Measurements from ENCODE around the gene JAKMIP1. TPM values are rescaled to one million over a fixed set of nuclear protein-coding genes. Genes with fewer than 3 reads are reported as not detected.

The JAKMIP1 gene
- total RNA-seq, 1 donor from 2014 or later, result 0.54 TPM

GRCh38 chr4:6044805-6045204 is 155.5 kb downstream of the JAKMIP1 start:
- no peak overlapping the region for H3K4me3 Mint-ChIP-seq
- H3K27ac Mint-ChIP-seq (ENCODE audit: unreplicated experiment), result no peak overlapping the region
- peaks cover 23% of the 10 kb centered on the region for H3K27me3 Mint-ChIP-seq (ENCODE audit: low read depth)
- DNase-seq (ENCODE audit: low read depth, low spot score), result no peak
- H3K4me1 Mint-ChIP-seq, result no peaks in the 10 kb centered on the region
- no peaks in the 10 kb centered on the region for H3K36me3 Mint-ChIP-seq (ENCODE audit: low read depth)
- no peak for TF ChIP-seq CTCF (conservative IDR thresholded peaks at IDR 0.05)
- H3K9me3 Mint-ChIP-seq, result no peaks in the 10 kb centered on the region

GRCh38 chr4:6044276-6044675 is 156.1 kb downstream of the JAKMIP1 start:
- Mint-ChIP-seq H3K4me3 (no peak overlapping the region), H3K36me3 (ENCODE audit: low read depth) (no peaks in the 10 kb centered on the region), H3K27ac (ENCODE audit: unreplicated experiment) (no peak overlapping the region), H3K27me3 (ENCODE audit: low read depth) (peaks cover 26% of the 10 kb centered on the region), H3K9me3 (no peaks in the 10 kb centered on the region), H3K4me1 (no peaks in the 10 kb centered on the region)
- TF ChIP-seq CTCF (conservative IDR thresholded peaks at IDR 0.05), result no peak
- DNase-seq (ENCODE audit: low read depth, low spot score), result no peak

- DNase-seq (ENCODE audit: low read depth, low spot score), result no peak
- no peak overlapping the region for H3K4me3 Mint-ChIP-seq
- no peak overlapping the region for H3K27ac Mint-ChIP-seq (ENCODE audit: unreplicated experiment)
- H3K4me1 Mint-ChIP-seq, result no peaks in the 10 kb centered on the region
- no peak for TF ChIP-seq CTCF (conservative IDR thresholded peaks at IDR 0.05)
- H3K27me3 Mint-ChIP-seq (ENCODE audit: low read depth), result peaks cover 27% of the 10 kb centered on the region
- H3K9me3 Mint-ChIP-seq, result no peaks in the 10 kb centered on the region
- H3K36me3 Mint-ChIP-seq (ENCODE audit: low read depth), result no peaks in the 10 kb centered on the region
Measured at GRCh38 chr4:6043843-6044242, 156.5 kb downstream of the JAKMIP1 start.

- Mint-ChIP-seq H3K9me3 (no peaks in the 10 kb centered on the region), H3K27ac (ENCODE audit: unreplicated experiment) (no peak overlapping the region), H3K4me1 (no peaks in the 10 kb centered on the region), H3K27me3 (ENCODE audit: low read depth) (peaks cover 27% of the 10 kb centered on the region), H3K36me3 (ENCODE audit: low read depth) (no peaks in the 10 kb centered on the region), H3K4me3 (no peak overlapping the region)
- no peak for DNase-seq (ENCODE audit: low read depth, low spot score)
- TF ChIP-seq CTCF (conservative IDR thresholded peaks at IDR 0.05), result no peak
Measured at GRCh38 chr4:6043188-6043587, 157.2 kb downstream of the JAKMIP1 start.

GRCh38 chr4:6042293-6043063 is 157.9 kb downstream of the JAKMIP1 start:
- no peaks in the 10 kb centered on the region for H3K9me3 Mint-ChIP-seq
- no peak overlapping the region for H3K4me3 Mint-ChIP-seq
- DNase-seq (ENCODE audit: low read depth, low spot score), result no peak
- no peaks in the 10 kb centered on the region for H3K36me3 Mint-ChIP-seq (ENCODE audit: low read depth)
- no peak for TF ChIP-seq CTCF (conservative IDR thresholded peaks at IDR 0.05)
- H3K27ac Mint-ChIP-seq (ENCODE audit: unreplicated experiment), result no peak overlapping the region
- no peaks in the 10 kb centered on the region for H3K4me1 Mint-ChIP-seq
- peaks cover 27% of the 10 kb centered on the region for H3K27me3 Mint-ChIP-seq (ENCODE audit: low read depth)
